ENCODE measurements around the gene XAGE5. TPM values are rescaled to one million over a fixed set of nuclear protein-coding genes. Genes with fewer than 3 reads are reported as not detected.

Gene XAGE5
- total RNA-seq, 1 experiment from 2014 or later: not detected

DNA sequence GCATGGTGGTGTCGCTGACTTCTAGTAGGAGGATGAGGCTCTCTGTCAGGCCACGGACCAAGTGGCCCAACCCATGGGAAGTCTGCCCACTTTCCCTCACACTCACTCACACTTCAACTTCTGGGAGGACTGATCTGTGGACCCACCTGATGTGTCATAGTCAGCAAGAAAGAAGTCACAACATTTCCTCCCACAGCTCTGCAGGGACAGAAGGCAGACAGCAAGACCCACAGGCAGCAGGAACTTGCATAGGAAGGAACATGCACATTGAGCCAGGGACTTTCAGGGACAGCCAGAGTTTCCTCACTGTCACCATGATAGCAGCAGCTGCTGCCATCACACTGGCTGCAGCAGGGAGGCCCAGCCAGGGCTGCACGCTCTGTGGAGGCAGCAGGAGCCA lies 19.5 kb downstream of the XAGE5 start:
- DNase-seq (ENCODE audit: low read depth, low spot score) (no peak), ATAC-seq (no peak)
- Histone ChIP-seq H3K36me3 (ENCODE audit: control insufficient read depth in 1 of 2, insufficient read depth in 2 of 2, low read length in 2 of 2) (no peaks in the 10 kb centered on the region), H3K4me2 (ENCODE audit: low read length) (no peak overlapping the region), H3K27me3 (ENCODE audit: insufficient read depth, low read length) (no peaks in the 10 kb centered on the region), H4K20me1 (ENCODE audit: insufficient read depth) (no peaks in the 10 kb centered on the region), H3K9ac (ENCODE audit: low read length) (no peak overlapping the region), H3K27ac (ENCODE audit: low read depth, low read length) (no peak overlapping the region), H2AFZ (ENCODE audit: low read depth, low read length, poor library complexity, severe bottlenecking) (no peak overlapping the region), H3K9me2 (ENCODE audit: insufficient read depth) (no peaks in the 10 kb centered on the region), H3K79me2 (ENCODE audit: insufficient read depth, low read length) (no peaks in the 10 kb centered on the region), H3K9me3 (ENCODE audit: control insufficient read depth in 1 of 2, insufficient read depth in 1 of 2, low read depth in 1 of 2, low read length in 2 of 2) (no peaks in the 10 kb centered on the region), H3K4me3 (replicated peaks in 1 of 2; ENCODE audit: low read depth in 1 of 2, low read length in 2 of 2) (no peak overlapping the region), H3K4me1 (ENCODE audit: control insufficient read depth in 1 of 2, insufficient read depth in 2 of 2, low read length in 2 of 2) (no peaks in the 10 kb centered on the region)
- ChIA-PET POLR2A (no interaction called here), RAD21 (ENCODE audit: low non-redundant PET in 1 of 2, low total read pairs in 2 of 2, uncharacterized antibody in 2 of 2, unreplicated experiment in 2 of 2) (no interaction called here), CTCF (no interaction called here)
- intact Hi-C loops (cut with micrococcal nuclease): no loop called here
- no peak for TF ChIP-seq POLR2AphosphoS5 (IDR thresholded peaks at IDR 0.05; ENCODE audit: low read depth, low read length)
- TF ChIP-seq, protein P1, sequence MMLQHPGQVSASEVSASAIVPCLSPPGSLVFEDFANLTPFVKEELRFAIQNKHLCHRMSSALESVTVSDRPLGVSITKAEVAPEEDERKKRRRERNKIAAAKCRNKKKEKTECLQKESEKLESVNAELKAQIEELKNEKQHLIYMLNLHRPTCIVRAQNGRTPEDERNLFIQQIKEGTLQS (IDR thresholded peaks at IDR 0.05): no peak
- no peak for TF ChIP-seq ZNF274 (IDR thresholded peaks at IDR 0.05; ENCODE audit: low read depth, low read length)
- no peak for TF ChIP-seq ELF1 (IDR thresholded peaks at IDR 0.05; ENCODE audit: borderline replicate concordance, low read depth)
- TF ChIP-seq CBX3 (IDR thresholded peaks at IDR 0.05; ENCODE audit: low read depth): no peak
- no peak for TF ChIP-seq JUND (IDR thresholded peaks at IDR 0.05)
- TF ChIP-seq CEBPB (IDR thresholded peaks at IDR 0.05; ENCODE audit: low read depth): no peak
- no peak for TF ChIP-seq POLR2A (IDR thresholded peaks at IDR 0.05; ENCODE audit: borderline replicate concordance, extremely low read depth, insufficient read depth, insufficient read length)
- TF ChIP-seq EZH2 (IDR thresholded peaks at IDR 0.05): no peak
- TF ChIP-seq SIN3A (IDR thresholded peaks at IDR 0.05; ENCODE audit: low read depth): no peak
- BruUV-seq (replicated peaks): no TSS peak

DNA sequence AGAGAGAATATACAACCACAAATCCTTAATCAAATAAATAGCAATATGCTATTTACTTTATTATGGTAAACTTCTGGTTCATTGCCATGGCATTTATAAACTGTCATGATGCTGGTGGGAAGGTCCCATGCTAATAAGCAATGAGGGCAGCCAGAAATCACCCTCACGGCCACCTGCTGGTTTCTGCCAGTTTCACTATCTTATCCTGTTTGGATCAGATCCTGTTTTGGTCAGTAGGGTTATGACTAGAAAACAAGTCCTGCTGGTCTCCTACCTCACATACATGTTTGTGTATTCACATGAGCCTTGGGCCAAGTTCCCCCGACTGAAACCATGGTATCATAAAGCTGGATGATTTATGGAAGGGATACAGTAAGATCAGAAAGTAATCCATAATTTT lies 28.1 kb downstream of the XAGE5 start:
- H3K9ac ChIP-seq (ENCODE audit: low read length): no peak overlapping the region
- H3K36me3 ChIP-seq (ENCODE audit: control insufficient read depth in 1 of 2, insufficient read depth in 2 of 2, low read length in 2 of 2): no peaks in the 10 kb centered on the region
- no peaks in the 10 kb centered on the region for H3K4me1 ChIP-seq (ENCODE audit: control insufficient read depth in 1 of 2, insufficient read depth in 2 of 2, low read length in 2 of 2)
- no peak for ATAC-seq
- RAD21 ChIA-PET (ENCODE audit: low non-redundant PET in 1 of 2, low total read pairs in 2 of 2, uncharacterized antibody in 2 of 2, unreplicated experiment in 2 of 2): no interaction called here
- CTCF ChIA-PET: no interaction called here
- no peak for DNase-seq (ENCODE audit: low read depth, low spot score)
- H3K4me3 ChIP-seq (replicated peaks in 1 of 2; ENCODE audit: low read depth in 1 of 2, low read length in 2 of 2): no peak overlapping the region
- no peaks in the 10 kb centered on the region for H3K9me3 ChIP-seq (ENCODE audit: control insufficient read depth in 1 of 2, insufficient read depth in 1 of 2, low read depth in 1 of 2, low read length in 2 of 2)
- H3K4me2 ChIP-seq (ENCODE audit: low read length): no peak overlapping the region
- no peaks in the 10 kb centered on the region for H3K79me2 ChIP-seq (ENCODE audit: insufficient read depth, low read length)
- no peaks in the 10 kb centered on the region for H3K9me2 ChIP-seq (ENCODE audit: insufficient read depth)
- intact Hi-C loops (cut with micrococcal nuclease): no loop called here
- H3K27ac ChIP-seq (ENCODE audit: low read depth, low read length): no peak overlapping the region
- H3K27me3 ChIP-seq (ENCODE audit: insufficient read depth, low read length): no peaks in the 10 kb centered on the region
- no TSS peak for BruUV-seq (replicated peaks)
- POLR2A ChIA-PET: no interaction called here
- H4K20me1 ChIP-seq (ENCODE audit: insufficient read depth): no peaks in the 10 kb centered on the region
- H2AFZ ChIP-seq (ENCODE audit: low read depth, low read length, poor library complexity, severe bottlenecking): no peak overlapping the region
- no peak for TF ChIP-seq POLR2A (IDR thresholded peaks at IDR 0.05; ENCODE audit: borderline replicate concordance, extremely low read depth, insufficient read depth, insufficient read length)
- TF ChIP-seq, protein P2, sequence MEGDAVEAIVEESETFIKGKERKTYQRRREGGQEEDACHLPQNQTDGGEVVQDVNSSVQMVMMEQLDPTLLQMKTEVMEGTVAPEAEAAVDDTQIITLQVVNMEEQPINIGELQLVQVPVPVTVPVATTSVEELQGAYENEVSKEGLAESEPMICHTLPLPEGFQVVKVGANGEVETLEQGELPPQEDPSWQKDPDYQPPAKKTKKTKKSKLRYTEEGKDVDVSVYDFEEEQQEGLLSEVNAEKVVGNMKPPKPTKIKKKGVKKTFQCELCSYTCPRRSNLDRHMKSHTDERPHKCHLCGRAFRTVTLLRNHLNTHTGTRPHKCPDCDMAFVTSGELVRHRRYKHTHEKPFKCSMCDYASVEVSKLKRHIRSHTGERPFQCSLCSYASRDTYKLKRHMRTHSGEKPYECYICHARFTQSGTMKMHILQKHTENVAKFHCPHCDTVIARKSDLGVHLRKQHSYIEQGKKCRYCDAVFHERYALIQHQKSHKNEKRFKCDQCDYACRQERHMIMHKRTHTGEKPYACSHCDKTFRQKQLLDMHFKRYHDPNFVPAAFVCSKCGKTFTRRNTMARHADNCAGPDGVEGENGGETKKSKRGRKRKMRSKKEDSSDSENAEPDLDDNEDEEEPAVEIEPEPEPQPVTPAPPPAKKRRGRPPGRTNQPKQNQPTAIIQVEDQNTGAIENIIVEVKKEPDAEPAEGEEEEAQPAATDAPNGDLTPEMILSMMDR (IDR thresholded peaks at IDR 0.05 in 2 of 3, conservative IDR thresholded peaks at IDR 0.05 in 1 of 3; ENCODE audit: borderline replicate concordance in 1 of 3, insufficient read depth in 1 of 3, low read depth in 2 of 3, low read length in 2 of 3): no peak
- TF ChIP-seq, protein P3, sequence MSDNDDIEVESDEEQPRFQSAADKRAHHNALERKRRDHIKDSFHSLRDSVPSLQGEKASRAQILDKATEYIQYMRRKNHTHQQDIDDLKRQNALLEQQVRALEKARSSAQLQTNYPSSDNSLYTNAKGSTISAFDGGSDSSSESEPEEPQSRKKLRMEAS (IDR thresholded peaks at IDR 0.05): no peak
- TF ChIP-seq SIN3A (IDR thresholded peaks at IDR 0.05; ENCODE audit: low read depth): no peak
- TF ChIP-seq SP1 (IDR thresholded peaks at IDR 0.05; ENCODE audit: low read depth): no peak
- no peak for TF ChIP-seq ZFX (IDR thresholded peaks at IDR 0.05)
- TF ChIP-seq CEBPB (IDR thresholded peaks at IDR 0.05; ENCODE audit: low read depth): no peak
- TF ChIP-seq JUND (IDR thresholded peaks at IDR 0.05): no peak
- TF ChIP-seq RAD21 (IDR thresholded peaks at IDR 0.05; ENCODE audit: low read depth): no peak
- TF ChIP-seq EZH2phosphoT487 (IDR thresholded peaks at IDR 0.05; ENCODE audit: borderline replicate concordance): no peak
- TF ChIP-seq CBX3 (IDR thresholded peaks at IDR 0.05; ENCODE audit: low read depth): no peak
- TF ChIP-seq, protein P4, sequence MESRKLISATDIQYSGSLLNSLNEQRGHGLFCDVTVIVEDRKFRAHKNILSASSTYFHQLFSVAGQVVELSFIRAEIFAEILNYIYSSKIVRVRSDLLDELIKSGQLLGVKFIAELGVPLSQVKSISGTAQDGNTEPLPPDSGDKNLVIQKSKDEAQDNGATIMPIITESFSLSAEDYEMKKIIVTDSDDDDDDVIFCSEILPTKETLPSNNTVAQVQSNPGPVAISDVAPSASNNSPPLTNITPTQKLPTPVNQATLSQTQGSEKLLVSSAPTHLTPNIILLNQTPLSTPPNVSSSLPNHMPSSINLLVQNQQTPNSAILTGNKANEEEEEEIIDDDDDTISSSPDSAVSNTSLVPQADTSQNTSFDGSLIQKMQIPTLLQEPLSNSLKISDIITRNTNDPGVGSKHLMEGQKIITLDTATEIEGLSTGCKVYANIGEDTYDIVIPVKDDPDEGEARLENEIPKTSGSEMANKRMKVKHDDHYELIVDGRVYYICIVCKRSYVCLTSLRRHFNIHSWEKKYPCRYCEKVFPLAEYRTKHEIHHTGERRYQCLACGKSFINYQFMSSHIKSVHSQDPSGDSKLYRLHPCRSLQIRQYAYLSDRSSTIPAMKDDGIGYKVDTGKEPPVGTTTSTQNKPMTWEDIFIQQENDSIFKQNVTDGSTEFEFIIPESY (IDR thresholded peaks at IDR 0.05; ENCODE audit: extremely low read depth, insufficient replicate concordance, low read length): no peak
- no peak for TF ChIP-seq EZH2 (IDR thresholded peaks at IDR 0.05)
- no peak for TF ChIP-seq POLR2AphosphoS5 (IDR thresholded peaks at IDR 0.05; ENCODE audit: low read depth, low read length)
- TF ChIP-seq EGR1 (IDR thresholded peaks at IDR 0.05; ENCODE audit: low read depth): no peak
- no peak for TF ChIP-seq FOSL1 (IDR thresholded peaks at IDR 0.05; ENCODE audit: low read depth)
